SJCRH30 (cell line): Measurements from ENCODE around the gene FGFR2. TPM values are rescaled to one million over a fixed set of nuclear protein-coding genes. Genes with fewer than 3 reads are reported as not detected.
A peak's percentile ranks its signal among the peaks of the same experiment; 100 is the strongest.

Experiments used
- DNase-seq, 2 experiments: peaks; one replicate each; pipeline ENCODE4 v3.0.0-alpha.2; 2015 to 2020
- H3K27ac ChIP-seq: fragments of 250-450 bp; sonication (Bioruptor Pico); 2 replicates; pipeline ENCODE4 v1.5.1; 2020; ENCODE audit warnings: mild to moderate bottlenecking, moderate library complexity
- H3K27me3 ChIP-seq: fragments of 250-450 bp; sonication (Bioruptor Pico); 2 replicates; pipeline ENCODE4 v1.5.1; 2020; ENCODE audit warnings: mild to moderate bottlenecking, moderate library complexity
- H3K36me3 ChIP-seq: fragments of 250-450 bp; sonication (Bioruptor Pico); 2 replicates; pipeline ENCODE4 v1.5.1; 2020; ENCODE audit warnings: mild to moderate bottlenecking, moderate library complexity
- H3K4me1 ChIP-seq: fragments of 250-450 bp; sonication (Bioruptor Pico); 2 replicates; pipeline ENCODE4 v1.5.1; 2020; ENCODE audit warnings: mild to moderate bottlenecking, moderate library complexity
- H3K4me3 ChIP-seq: fragments of 250-450 bp; sonication (Bioruptor Pico); 2 replicates; pipeline ENCODE4 v1.5.1; 2020; ENCODE audit warnings: mild to moderate bottlenecking, moderate library complexity
- H3K9me3 ChIP-seq: fragments of 250-450 bp; sonication (Bioruptor Pico); replicated peaks from 2 replicates; pipeline ENCODE4 v1.5.1; 2020; ENCODE audit warnings: mild to moderate bottlenecking, moderate library complexity
- total RNA-seq: library from RNA; depleted of rRNA; stranded (reverse); fragments of >200 nt; shearing (Covaris generic); gene quantifications from 2 replicates; pipeline ENCODE4 v1.2.3, GENCODE V29; 2014

The FGFR2 gene
- total RNA-seq, 1 experiment from 2014 or later, result 44.8 TPM

DNA sequence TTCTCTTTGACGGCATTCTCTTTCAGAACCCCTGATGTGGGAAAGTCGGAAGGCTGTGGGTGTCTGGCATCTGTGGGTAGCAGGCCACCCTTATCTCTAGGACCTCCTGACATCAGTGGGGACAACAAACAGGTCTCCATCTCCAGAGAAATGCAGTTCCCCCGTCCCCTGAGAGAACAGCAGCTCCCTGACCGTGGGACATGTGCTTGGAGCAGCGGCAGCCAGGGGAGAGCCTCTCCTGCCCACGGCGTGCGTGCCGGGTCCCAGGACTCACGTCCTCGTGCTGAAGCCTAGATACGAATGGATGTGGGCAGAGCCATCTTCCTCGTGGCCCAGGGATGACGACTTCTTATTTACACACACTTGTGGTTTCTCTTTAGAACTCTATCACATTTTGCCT is 133.0 kb downstream of the FGFR2 start:
- no peak overlapping the region for H3K27ac ChIP-seq
- no peak for DNase-seq
- peaks cover 4% of the 10 kb centered on the region; the same call in 1 of the 2 replicates for H3K9me3 ChIP-seq

DNA sequence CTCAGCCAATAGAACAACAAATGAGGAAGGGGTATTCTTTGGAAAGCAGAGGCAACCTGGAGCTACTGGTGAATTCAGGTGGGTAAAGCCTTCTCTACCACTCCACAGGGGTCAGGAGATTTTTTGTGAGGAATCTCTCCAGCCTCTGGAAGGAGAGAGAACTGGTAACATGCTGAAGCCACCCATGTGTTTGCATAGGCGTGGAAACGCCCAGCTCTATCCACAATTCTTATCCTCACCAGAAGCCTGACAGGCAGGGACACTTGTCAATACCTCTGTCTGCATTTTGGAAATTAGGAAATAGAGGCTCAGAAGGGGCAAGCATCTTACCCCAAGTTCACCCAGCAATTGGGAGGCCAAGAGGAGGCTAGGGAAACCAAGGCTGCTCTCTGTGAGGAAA is 133.7 kb downstream of the FGFR2 start:
- H3K4me1 ChIP-seq, result peaks cover 6% of the 10 kb centered on the region
- DNase-seq, result no peak
- no peak overlapping the region for H3K27ac ChIP-seq
- H3K9me3 ChIP-seq, result peaks cover 4% of the 10 kb centered on the region; the same call in 1 of the 2 replicates
- no peaks in the 10 kb centered on the region for H3K36me3 ChIP-seq
- no peaks in the 10 kb centered on the region for H3K27me3 ChIP-seq
- no peak overlapping the region for H3K4me3 ChIP-seq

More for the DNA sequence above, 133.0 kb downstream of the FGFR2 start:
- peaks cover 1% of the 10 kb centered on the region; the same call in 1 of the 2 replicates for H3K4me1 ChIP-seq
- H3K27me3 ChIP-seq, result no peaks in the 10 kb centered on the region
- no peaks in the 10 kb centered on the region for H3K36me3 ChIP-seq
- H3K4me3 ChIP-seq, result no peak overlapping the region

DNA sequence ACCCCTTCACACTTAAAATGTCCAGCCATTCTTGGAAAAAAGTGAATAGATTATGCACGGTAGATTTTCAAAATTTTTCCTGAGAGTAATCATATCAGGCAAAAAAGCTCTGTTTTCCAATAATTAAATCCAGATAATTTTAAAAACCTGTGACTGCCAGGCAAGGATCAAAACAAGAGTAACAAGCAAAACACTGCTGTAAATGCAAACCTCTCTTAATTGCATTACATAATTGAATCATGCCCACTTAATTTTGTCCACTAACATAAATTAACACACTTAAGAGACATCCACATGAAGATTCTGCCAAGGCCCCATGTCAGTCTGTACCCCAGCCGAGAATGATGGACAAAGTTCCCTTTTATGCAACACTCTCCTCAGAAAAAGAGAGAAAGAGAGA is 135.3 kb downstream of the FGFR2 start:
- H3K4me1 ChIP-seq, result peaks cover 9% of the 10 kb centered on the region
- no peak for DNase-seq
- no peaks in the 10 kb centered on the region for H3K36me3 ChIP-seq
- no peak overlapping the region for H3K27ac ChIP-seq
- no peaks in the 10 kb centered on the region for H3K27me3 ChIP-seq
- peaks cover 4% of the 10 kb centered on the region; the same call in 1 of the 2 replicates for H3K9me3 ChIP-seq
- no peak overlapping the region for H3K4me3 ChIP-seq

DNA sequence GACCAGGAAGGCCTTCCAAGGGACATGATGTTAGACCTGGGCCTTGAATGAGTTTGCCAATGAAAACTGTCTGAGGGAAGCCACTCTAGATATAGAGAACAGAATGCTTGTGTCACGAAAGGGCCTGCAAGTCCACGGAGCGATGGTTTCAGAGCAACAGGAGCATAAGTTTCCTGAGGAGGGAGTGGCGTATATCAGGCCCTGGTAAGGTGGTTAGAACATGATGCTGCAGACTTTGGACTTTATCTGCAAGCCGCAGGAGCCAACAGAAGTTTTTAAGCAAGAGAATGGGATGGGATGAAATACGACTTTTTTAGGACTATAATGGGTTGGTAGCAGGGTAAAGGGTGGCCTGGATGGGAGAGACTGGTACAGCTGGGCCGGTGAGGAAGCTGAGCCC is 136.0 kb downstream of the FGFR2 start:
- no peaks in the 10 kb centered on the region for H3K36me3 ChIP-seq
- no peak overlapping the region for H3K4me3 ChIP-seq
- DNase-seq, result no peak
- no peaks in the 10 kb centered on the region for H3K27me3 ChIP-seq
- H3K27ac ChIP-seq, result no peak overlapping the region
- peaks cover 9% of the 10 kb centered on the region for H3K4me1 ChIP-seq
- H3K9me3 ChIP-seq, result peaks cover 4% of the 10 kb centered on the region; the same call in 1 of the 2 replicates

DNA sequence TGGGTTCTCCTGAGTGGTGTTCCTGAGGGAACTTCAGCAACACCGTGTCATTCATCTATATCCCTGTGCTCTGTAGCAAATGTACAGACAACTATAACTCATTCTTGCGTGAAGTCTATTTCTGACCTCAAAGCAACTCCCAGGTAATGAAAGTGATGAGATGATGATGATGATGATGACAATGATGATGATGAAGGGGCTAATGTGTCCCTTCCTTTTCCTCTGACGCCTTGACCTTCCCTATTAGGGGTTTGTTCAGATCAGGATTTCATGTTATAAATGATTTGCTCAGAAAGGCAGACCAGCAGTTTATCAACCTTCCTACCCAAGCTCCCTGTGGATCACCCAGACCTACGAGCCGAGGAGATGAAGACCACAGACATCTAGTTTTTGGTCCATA is 136.9 kb downstream of the FGFR2 start:
- H3K9me3 ChIP-seq, result peaks cover 4% of the 10 kb centered on the region; the same call in 1 of the 2 replicates
- no peak overlapping the region for H3K4me3 ChIP-seq
- H3K27me3 ChIP-seq, result no peaks in the 10 kb centered on the region
- DNase-seq, result no peak
- H3K36me3 ChIP-seq, result no peaks in the 10 kb centered on the region
- no peak overlapping the region for H3K27ac ChIP-seq
- peaks cover 9% of the 10 kb centered on the region for H3K4me1 ChIP-seq

DNA sequence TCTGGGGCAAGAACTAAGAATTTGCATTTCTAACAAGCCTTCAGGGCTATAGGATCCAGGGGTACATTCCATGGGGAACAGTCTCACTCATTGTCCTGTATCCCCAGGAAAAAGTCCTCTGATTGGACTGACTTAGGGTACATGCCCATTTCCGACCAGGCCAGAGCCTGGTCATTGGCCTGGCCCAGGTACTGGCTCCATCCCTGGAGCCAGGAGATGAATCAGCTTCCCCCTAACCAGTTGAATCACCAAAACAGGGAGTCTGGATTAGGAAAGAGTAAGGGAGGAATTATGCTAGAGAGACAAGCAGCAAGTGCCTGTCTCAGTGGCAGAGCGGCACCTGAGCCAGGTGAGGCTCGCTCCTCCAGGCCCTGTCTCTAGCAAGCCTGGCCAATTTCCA is 137.5 kb downstream of the FGFR2 start:
- no peak for DNase-seq
- Histone ChIP-seq H3K9me3 (peaks cover 4% of the 10 kb centered on the region; the same call in 1 of the 2 replicates), H3K4me3 (no peak overlapping the region), H3K27me3 (no peaks in the 10 kb centered on the region), H3K27ac (no peak overlapping the region), H3K36me3 (no peaks in the 10 kb centered on the region), H3K4me1 (peaks cover 9% of the 10 kb centered on the region)

DNA sequence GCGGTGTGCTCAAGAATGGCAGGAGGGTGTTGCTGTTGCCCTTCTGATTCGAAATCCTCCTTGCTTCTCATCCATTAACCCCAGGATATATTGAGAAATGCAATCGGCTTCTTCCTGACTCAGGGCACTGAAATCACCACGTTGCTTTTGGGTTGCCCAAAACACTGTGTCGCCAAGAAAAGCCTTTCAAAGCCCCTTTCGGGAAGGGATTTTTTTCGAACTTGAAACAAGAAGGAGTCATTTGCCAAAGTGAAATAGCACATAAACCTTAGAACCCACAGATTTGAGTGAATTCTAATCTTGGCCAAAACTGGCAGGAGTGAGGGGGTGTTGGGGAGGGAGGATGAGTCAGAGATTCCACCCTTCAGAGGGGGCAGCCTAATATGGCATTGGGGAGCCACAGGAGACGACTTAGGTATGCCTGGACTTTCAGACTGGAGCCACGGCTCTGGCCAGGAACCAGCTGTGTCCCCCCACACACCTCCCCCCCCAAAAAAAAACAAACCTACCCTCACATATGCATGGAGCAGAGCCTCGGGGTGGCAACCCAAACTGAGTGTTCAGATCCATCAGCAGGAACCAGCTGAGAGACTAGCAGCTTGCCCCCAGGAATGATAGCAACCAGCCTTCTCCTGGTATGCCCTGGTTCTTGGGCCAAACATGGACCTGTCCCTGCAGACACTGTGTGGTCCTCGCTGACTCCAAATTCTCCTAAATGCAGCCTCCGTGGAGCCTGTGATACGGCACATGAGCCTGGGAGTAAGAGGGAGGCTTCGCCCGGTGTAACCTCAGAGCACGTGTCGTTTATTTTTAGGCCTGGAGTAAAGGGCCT is 138.4 kb downstream of the FGFR2 start:
- no peaks in the 10 kb centered on the region for H3K27me3 ChIP-seq
- H3K4me1 ChIP-seq, result peaks cover 9% of the 10 kb centered on the region
- peak in 1 of 2 experiments; percentile 26 for DNase-seq
- H3K27ac ChIP-seq, result no peak overlapping the region
- H3K4me3 ChIP-seq, result no peak overlapping the region
- peaks cover 4% of the 10 kb centered on the region; the same call in 1 of the 2 replicates for H3K9me3 ChIP-seq
- no peaks in the 10 kb centered on the region for H3K36me3 ChIP-seq

DNA sequence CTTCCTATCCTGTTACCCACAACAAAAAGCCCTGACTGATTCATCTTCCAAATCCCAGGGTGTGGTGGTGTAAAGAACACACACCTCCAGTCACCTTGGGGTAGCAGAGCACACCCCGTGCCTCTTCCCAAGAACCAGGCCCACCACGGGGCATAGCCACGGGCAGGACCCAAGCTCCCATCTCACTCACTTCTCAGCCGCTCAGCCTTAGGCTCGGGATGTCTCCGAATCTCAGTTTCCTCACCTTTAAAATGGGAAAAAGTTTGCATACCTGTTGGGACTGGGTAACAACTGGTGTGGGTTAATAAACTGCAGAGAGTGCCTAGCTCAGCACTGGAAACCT is 139.0 kb downstream of the FGFR2 start:
- peaks cover 4% of the 10 kb centered on the region; the same call in 1 of the 2 replicates for H3K9me3 ChIP-seq
- H3K4me3 ChIP-seq, result no peak overlapping the region
- DNase-seq, result no peak
- H3K4me1 ChIP-seq, result peaks cover 9% of the 10 kb centered on the region
- no peaks in the 10 kb centered on the region for H3K36me3 ChIP-seq
- H3K27me3 ChIP-seq, result no peaks in the 10 kb centered on the region
- H3K27ac ChIP-seq, result no peak overlapping the region

DNA sequence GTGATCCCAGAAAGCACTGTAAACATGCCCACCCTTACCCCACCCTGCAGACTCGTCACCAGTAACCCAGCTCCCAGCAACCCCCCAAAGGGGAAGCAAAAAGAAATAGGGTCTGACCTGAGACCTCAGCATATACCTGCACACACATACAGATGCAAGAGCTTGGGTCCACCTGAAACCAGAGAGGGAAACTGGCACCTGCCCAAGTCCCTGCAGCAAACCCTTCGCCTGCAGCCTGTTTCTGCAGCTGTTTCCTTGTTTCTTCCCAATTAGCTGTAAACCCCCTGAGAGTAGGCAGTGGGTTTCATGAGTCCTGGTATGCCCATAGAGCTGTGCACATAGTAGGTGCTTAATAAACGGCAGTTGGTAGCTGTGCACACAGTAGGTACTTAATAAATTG is 140.5 kb downstream of the FGFR2 start:
- Histone ChIP-seq H3K9me3 (peaks cover 4% of the 10 kb centered on the region; the same call in 1 of the 2 replicates), H3K4me3 (no peak overlapping the region)

DNA sequence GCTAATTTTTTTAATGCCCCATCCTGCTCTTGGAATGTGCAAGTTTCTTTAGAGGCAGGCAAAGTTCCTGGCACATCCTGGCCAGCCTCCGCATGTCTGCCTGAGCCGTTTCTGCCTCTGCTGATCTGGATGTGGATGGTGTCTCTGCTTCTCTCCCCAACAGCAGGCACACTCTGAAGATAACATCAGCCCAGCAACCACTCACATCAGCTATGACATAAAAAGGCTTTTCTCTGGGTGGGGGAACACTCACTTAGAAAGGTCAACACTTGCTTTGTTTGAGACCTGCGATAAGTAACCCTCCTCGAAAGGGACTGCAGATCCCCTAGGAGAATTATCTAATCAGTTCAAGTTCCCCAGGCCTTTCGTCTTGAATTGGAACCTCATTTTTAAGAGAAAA is 142.9 kb downstream of the FGFR2 start:
- H3K27ac ChIP-seq, result no peak overlapping the region
- H3K9me3 ChIP-seq, result no peaks in the 10 kb centered on the region

More for the DNA sequence above, 140.5 kb downstream of the FGFR2 start:
- Histone ChIP-seq H3K27me3 (no peaks in the 10 kb centered on the region), H3K36me3 (no peaks in the 10 kb centered on the region), H3K27ac (no peak overlapping the region), H3K4me1 (peaks cover 9% of the 10 kb centered on the region)
- DNase-seq, result peak; percentile 29 to 52

DNA sequence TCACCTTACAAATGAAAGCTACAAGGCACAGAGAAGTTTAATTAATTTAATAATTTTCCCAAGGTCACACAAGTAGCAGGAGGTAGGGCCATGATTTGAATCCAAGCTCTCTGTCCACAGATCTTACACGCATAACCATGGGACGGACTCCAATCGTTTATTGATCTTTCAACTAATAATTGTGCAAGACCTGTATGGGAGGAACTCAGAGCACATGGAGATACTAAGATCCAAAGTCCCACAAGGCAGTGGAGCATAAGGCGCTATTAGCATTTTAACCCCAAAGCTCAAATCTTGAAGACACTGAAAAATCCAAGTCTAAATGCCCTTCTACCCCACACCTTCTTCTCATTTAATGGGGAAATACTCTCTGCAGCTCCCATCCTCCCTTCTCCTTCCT is 143.5 kb downstream of the FGFR2 start:
- Histone ChIP-seq H3K36me3 (no peaks in the 10 kb centered on the region), H3K9me3 (no peaks in the 10 kb centered on the region), H3K4me3 (no peak overlapping the region), H3K27ac (no peak overlapping the region), H3K27me3 (no peaks in the 10 kb centered on the region), H3K4me1 (peaks cover 6% of the 10 kb centered on the region)
- no peak for DNase-seq

More for the DNA sequence above, 142.9 kb downstream of the FGFR2 start:
- DNase-seq, result no peak
- Histone ChIP-seq H3K4me1 (peaks cover 9% of the 10 kb centered on the region), H3K4me3 (no peak overlapping the region), H3K27me3 (no peaks in the 10 kb centered on the region), H3K36me3 (no peaks in the 10 kb centered on the region)

DNA sequence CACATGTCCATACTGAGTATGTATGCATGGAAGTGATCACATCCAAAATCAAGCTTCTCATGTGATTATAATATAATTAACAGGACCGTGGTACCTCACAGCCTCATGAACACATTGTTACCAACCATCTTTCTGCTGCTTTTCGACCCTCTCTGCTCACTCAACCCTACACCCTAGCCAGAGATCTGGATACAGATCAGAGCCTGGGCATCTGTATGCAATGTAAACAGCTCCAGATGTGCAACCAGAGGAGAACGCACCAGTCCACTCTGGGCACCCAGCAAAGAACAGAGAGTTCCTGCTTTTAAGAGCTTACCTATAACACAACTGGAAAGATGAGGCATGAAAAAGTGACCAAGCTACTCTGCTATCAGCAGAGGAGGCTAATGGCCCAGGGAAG is 145.1 kb downstream of the FGFR2 start:
- no peaks in the 10 kb centered on the region for H3K4me1 ChIP-seq
- H3K36me3 ChIP-seq, result no peaks in the 10 kb centered on the region
- H3K27me3 ChIP-seq, result no peaks in the 10 kb centered on the region
- no peaks in the 10 kb centered on the region for H3K9me3 ChIP-seq
- H3K4me3 ChIP-seq, result no peak overlapping the region
- DNase-seq, result no peak
- no peak overlapping the region for H3K27ac ChIP-seq

DNA sequence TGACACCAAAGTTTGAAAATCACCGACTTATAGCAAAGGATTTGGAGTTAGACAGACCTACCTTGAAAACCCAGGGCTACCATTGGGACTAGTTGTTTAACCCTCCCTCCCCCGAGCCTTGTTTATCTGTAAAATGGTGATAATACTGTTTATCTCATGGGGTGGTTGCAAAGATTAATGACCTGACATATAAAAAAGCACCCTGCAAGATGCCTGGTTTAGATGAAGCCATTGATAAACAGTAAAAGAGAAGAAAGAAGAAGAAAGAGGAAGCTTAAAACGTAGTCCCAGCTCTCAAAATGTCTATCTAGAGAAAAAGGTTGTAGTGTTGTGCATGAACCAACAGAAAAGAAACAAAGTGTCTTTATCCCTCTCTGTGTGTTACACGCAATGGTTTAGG is 145.7 kb downstream of the FGFR2 start:
- H3K27ac ChIP-seq, result no peak overlapping the region
- no peaks in the 10 kb centered on the region for H3K4me1 ChIP-seq
- no peak overlapping the region for H3K4me3 ChIP-seq
- no peaks in the 10 kb centered on the region for H3K27me3 ChIP-seq
- no peaks in the 10 kb centered on the region for H3K36me3 ChIP-seq
- H3K9me3 ChIP-seq, result no peaks in the 10 kb centered on the region
- DNase-seq, result no peak

DNA sequence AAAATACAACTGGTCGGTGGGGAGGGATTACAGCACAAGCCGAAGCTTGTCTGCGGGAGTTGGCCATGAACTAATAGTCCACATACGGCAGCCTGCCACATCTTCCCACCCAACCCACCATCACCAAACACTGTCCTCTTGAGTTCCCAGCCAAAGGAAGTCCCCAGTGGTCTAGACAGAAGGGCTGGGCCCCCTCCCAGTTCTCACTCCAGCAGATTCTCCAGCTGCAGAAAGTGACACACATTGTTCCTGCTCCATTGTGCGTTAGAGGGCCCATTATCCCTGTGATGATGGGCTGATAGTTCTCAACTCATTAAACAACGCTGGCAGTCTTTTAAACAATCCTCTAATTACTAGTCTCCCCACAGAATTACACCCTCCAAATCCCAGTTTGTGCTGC is 148.0 kb downstream of the FGFR2 start:
- no peaks in the 10 kb centered on the region for H3K4me1 ChIP-seq
- H3K9me3 ChIP-seq, result no peaks in the 10 kb centered on the region
- no peak for DNase-seq
- no peaks in the 10 kb centered on the region for H3K27me3 ChIP-seq
- no peaks in the 10 kb centered on the region for H3K36me3 ChIP-seq
- H3K27ac ChIP-seq, result no peak overlapping the region
- no peak overlapping the region for H3K4me3 ChIP-seq

DNA sequence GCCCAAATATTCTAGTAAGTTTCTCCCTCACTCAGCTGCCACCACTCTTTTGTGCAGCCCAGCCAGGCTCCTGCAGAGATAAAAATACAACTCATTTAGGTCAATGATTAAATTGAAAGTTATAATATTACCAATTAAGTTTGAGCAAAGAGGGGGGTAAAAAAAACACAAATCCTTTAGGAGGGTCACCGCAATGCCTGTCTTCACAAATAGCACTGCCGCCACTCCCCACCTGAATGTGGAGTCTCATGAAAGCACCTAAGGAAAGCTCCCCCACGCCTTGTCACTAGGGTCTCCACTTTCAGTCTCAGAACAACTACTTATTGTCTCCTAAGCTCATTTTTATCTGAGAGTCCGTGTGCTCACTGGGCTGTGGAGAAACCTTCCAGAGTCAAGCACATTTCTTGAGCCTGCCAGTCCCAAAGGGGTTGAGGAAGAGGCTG is 148.7 kb downstream of the FGFR2 start:
- no peaks in the 10 kb centered on the region for H3K27me3 ChIP-seq

More for the DNA sequence above, 148.7 kb downstream of the FGFR2 start:
- Histone ChIP-seq H3K9me3 (no peaks in the 10 kb centered on the region), H3K36me3 (no peaks in the 10 kb centered on the region), H3K27ac (no peak overlapping the region), H3K4me3 (no peak overlapping the region), H3K4me1 (no peaks in the 10 kb centered on the region)
- no peak for DNase-seq
